ENCODE measurements around the gene UBTD1. TPM values are rescaled to one million over a fixed set of nuclear protein-coding genes. Genes with fewer than 3 reads are reported as not detected.
A peak's percentile ranks its signal among the peaks of the same experiment; 100 is the strongest.
"Not testable (repeated sequence)": the region's sequence is repeated elsewhere in the genome, so short reads cannot be mapped to it uniquely, and the experiment has no call there.

Gene UBTD1
- total RNA-seq, 1 experiment from 2014 or later: 19.0 TPM

DNA sequence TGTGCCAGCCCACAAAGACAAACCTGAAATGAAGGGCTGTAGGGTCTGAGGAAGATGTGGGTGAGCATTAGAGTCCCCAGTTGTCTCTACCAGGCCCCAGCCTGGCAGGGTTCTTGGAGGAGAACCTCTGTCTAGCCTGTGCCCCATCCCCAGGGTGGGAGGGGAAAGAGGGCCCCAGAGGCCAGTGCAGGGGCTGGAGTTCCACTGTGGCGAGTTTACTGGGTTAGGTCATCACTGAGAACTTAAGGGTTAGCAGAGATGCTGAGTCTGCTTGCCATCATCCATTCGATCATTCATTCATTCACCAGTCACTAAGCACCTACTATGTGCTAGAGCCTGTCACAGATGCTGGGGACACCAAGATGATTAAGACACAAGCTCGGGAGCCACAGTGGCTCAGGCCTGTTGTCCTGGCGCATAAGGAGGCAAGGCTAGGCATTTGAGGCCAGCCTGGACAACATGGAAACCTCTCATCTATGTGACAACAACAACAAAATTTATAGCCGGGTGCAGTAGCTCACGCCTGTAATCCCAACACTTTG, 76.5 kb downstream of the UBTD1 start:
- Mint-ChIP-seq H3K4me3 (no peak overlapping the region), H3K9me3 (no peaks in the 10 kb centered on the region), H3K27me3 (ENCODE audit: low read depth) (no peaks in the 10 kb centered on the region), H3K27ac (peak overlapping the region in 1 of 3 experiments; percentile 31; a peak in 1 of 7 replicates), H3K4me1 (peaks cover 11 to 13% of the 10 kb centered on the region in 2 experiments), H3K36me3 (ENCODE audit: insufficient read depth in 1 of 3, low read depth in 3 of 3) (peaks cover 0 to 5% (median 0%) of the 10 kb centered on the region in 3 experiments; a peak in 2 of 7 replicates)
- Histone ChIP-seq H2AK5ac (ENCODE audit: insufficient read length, low read length) (no peak overlapping the region), H3K79me1 (ENCODE audit: insufficient read depth, low read depth, low read length, poor library complexity, severe bottlenecking) (no peaks in the 10 kb centered on the region), H3K56ac (ENCODE audit: insufficient read length, low read depth, low read length) (no peak overlapping the region), H3K23ac (ENCODE audit: insufficient read length, low read depth, low read length) (no peak overlapping the region), H3K27ac (ENCODE audit: insufficient read length, low read depth, low read length) (no peak overlapping the region), H3K79me2 (ENCODE audit: insufficient read depth, low read length) (no peaks in the 10 kb centered on the region), H3K14ac (ENCODE audit: insufficient read depth, low read length) (no peak overlapping the region), H3K27me3 (ENCODE audit: insufficient read depth, low read length) (no peaks in the 10 kb centered on the region), H2BK5ac (ENCODE audit: insufficient read length, low read length) (no peak overlapping the region), H3K4ac (ENCODE audit: low read depth, low read length) (no peak overlapping the region), H4K5ac (ENCODE audit: insufficient read length, low read depth, low read length) (no peak overlapping the region), H4K20me1 (ENCODE audit: control insufficient read depth, insufficient read depth, insufficient read length) (no peaks in the 10 kb centered on the region), H3K18ac (ENCODE audit: insufficient read length, low read depth, low read length) (no peak overlapping the region), H3K9me3 (ENCODE audit: control insufficient read depth, low read depth, low read length) (no peaks in the 10 kb centered on the region), H4K8ac (replicated peaks; ENCODE audit: insufficient read length, low read depth, low read length) (no peak overlapping the region), H2BK15ac (ENCODE audit: low read depth, low read length) (no peak overlapping the region), H3K9ac (ENCODE audit: extremely low read depth, insufficient read length, low read length) (no peak overlapping the region), H2BK12ac (ENCODE audit: insufficient read length, low read depth, low read length) (no peak overlapping the region), H2BK20ac (ENCODE audit: low read depth, low read length, poor library complexity, severe bottlenecking) (no peak overlapping the region), H2BK120ac (ENCODE audit: low read depth, low read length, poor library complexity, severe bottlenecking) (no peak overlapping the region), H3T11ph (ENCODE audit: low read length) (no peak overlapping the region), H4K91ac (ENCODE audit: insufficient read length, low read depth, low read length) (no peak overlapping the region), H3K4me1 (ENCODE audit: insufficient read depth, low read length) (no peaks in the 10 kb centered on the region), H3K23me2 (ENCODE audit: insufficient read length, low read depth, low read length, poor library complexity, severe bottlenecking) (no peaks in the 10 kb centered on the region), H3K4me2 (ENCODE audit: insufficient read depth, insufficient read length, low read length) (no peak overlapping the region), H2AFZ (ENCODE audit: low read length) (no peak overlapping the region)
- no peak for DNase-seq
- no CpG with 5 or more reads among the region's 6 CpGs for WGBS (ENCODE audit: extremely low coverage, insufficient read length, low lambda C conversion rate)
- TF ChIP-seq, protein P1, sequence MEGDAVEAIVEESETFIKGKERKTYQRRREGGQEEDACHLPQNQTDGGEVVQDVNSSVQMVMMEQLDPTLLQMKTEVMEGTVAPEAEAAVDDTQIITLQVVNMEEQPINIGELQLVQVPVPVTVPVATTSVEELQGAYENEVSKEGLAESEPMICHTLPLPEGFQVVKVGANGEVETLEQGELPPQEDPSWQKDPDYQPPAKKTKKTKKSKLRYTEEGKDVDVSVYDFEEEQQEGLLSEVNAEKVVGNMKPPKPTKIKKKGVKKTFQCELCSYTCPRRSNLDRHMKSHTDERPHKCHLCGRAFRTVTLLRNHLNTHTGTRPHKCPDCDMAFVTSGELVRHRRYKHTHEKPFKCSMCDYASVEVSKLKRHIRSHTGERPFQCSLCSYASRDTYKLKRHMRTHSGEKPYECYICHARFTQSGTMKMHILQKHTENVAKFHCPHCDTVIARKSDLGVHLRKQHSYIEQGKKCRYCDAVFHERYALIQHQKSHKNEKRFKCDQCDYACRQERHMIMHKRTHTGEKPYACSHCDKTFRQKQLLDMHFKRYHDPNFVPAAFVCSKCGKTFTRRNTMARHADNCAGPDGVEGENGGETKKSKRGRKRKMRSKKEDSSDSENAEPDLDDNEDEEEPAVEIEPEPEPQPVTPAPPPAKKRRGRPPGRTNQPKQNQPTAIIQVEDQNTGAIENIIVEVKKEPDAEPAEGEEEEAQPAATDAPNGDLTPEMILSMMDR (conservative IDR thresholded peaks at IDR 0.05): no peak

DNA sequence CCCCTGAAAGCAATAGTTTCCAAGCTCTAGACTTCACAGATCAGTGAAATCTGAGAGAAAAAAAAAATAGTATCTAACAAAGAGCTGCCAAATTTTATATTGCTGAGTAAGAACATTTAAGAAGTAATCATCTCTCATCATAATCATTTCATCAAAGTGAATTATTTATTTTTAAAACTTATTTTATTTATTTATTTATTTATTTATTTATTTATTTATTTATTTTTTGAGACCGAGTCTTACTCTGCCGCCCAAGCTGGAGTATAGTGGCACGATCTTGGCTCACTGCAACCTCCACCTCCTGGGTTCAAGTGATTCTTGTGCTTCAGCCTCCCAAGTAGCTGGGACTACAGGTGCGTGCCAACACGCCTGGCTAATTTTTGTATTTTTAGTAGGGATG, 77.8 kb downstream of the UBTD1 start:
- not testable (repeated sequence) for H3K79me2 ChIP-seq (ENCODE audit: insufficient read depth, low read length); H3K9me3 ChIP-seq (ENCODE audit: control insufficient read depth, low read depth, low read length); H2BK5ac ChIP-seq (ENCODE audit: insufficient read length, low read length); H3K79me1 ChIP-seq (ENCODE audit: insufficient read depth, low read depth, low read length, poor library complexity, severe bottlenecking); H3K23ac ChIP-seq (ENCODE audit: insufficient read length, low read depth, low read length); H3K9me3 Mint-ChIP-seq; H3T11ph ChIP-seq (ENCODE audit: low read length); H3K56ac ChIP-seq (ENCODE audit: insufficient read length, low read depth, low read length); H2BK15ac ChIP-seq (ENCODE audit: low read depth, low read length); DNase-seq; H3K9ac ChIP-seq (ENCODE audit: extremely low read depth, insufficient read length, low read length); H3K4me3 Mint-ChIP-seq; H3K18ac ChIP-seq (ENCODE audit: insufficient read length, low read depth, low read length); H3K23me2 ChIP-seq (ENCODE audit: insufficient read length, low read depth, low read length, poor library complexity, severe bottlenecking); H2BK12ac ChIP-seq (ENCODE audit: insufficient read length, low read depth, low read length); H2AK5ac ChIP-seq (ENCODE audit: insufficient read length, low read length); H4K20me1 ChIP-seq (ENCODE audit: control insufficient read depth, insufficient read depth, insufficient read length); H3K27me3 ChIP-seq (ENCODE audit: insufficient read depth, low read length); H3K4me1 ChIP-seq (ENCODE audit: insufficient read depth, low read length); H3K4ac ChIP-seq (ENCODE audit: low read depth, low read length); H2AFZ ChIP-seq (ENCODE audit: low read length); H3K27ac ChIP-seq (ENCODE audit: insufficient read length, low read depth, low read length); H4K5ac ChIP-seq (ENCODE audit: insufficient read length, low read depth, low read length); H3K4me2 ChIP-seq (ENCODE audit: insufficient read depth, insufficient read length, low read length); H2BK120ac ChIP-seq (ENCODE audit: low read depth, low read length, poor library complexity, severe bottlenecking); H2BK20ac ChIP-seq (ENCODE audit: low read depth, low read length, poor library complexity, severe bottlenecking); H4K8ac ChIP-seq (replicated peaks; ENCODE audit: insufficient read length, low read depth, low read length); H3K36me3 Mint-ChIP-seq (ENCODE audit: insufficient read depth in 1 of 3, low read depth in 3 of 3); H3K27me3 Mint-ChIP-seq (ENCODE audit: low read depth); H4K91ac ChIP-seq (ENCODE audit: insufficient read length, low read depth, low read length); H3K14ac ChIP-seq (ENCODE audit: insufficient read depth, low read length)
- H3K27ac Mint-ChIP-seq: peak overlapping the region in 1 of 3 experiments; percentile 11; a peak in 1 of 7 replicates
- peaks cover 11 to 13% of the 10 kb centered on the region in 2 experiments for H3K4me1 Mint-ChIP-seq
- WGBS (ENCODE audit: extremely low coverage, insufficient read length, low lambda C conversion rate): no CpG with 5 or more reads among the region's 5 CpGs
